Neural progenitor cell (in vitro differentiated cells): ENCODE data around the gene NKTR. TPM values are rescaled to one million over a fixed set of nuclear protein-coding genes. Genes with fewer than 3 reads are reported as not detected.

Experiments
- DNase-seq: peaks from one replicate; pipeline ENCODE4 v3.0.0-alpha.2; 2016; ENCODE audit warnings: low spot score
- H2AFZ ChIP-seq: fragments of 200-600 bp; sonication (generic); replicated peaks from 2 replicates; pipeline ENCODE4 v1.6.1; 2016; ENCODE audit warnings: antibody characterized with exemption
- H3F3A ChIP-seq: fragments of 200-600 bp; sonication (generic); 2 replicates; pipeline ENCODE4 v1.6.1; 2016; ENCODE audit warnings: antibody characterized with exemption, low read depth
- H3K27ac ChIP-seq: fragments of 200-600 bp; sonication (generic); 2 replicates; pipeline ENCODE4 v1.5.1; 2016; ENCODE audit warnings: mild to moderate bottlenecking
- H3K27me3 ChIP-seq: fragments of 200-600 bp; sonication (generic); 2 replicates; pipeline ENCODE4 v1.6.1; 2016; ENCODE audit warnings: mild to moderate bottlenecking, moderate library complexity
- H3K36me3 ChIP-seq: fragments of 200-600 bp; sonication (generic); 2 replicates; pipeline ENCODE4 v1.5.1; 2016
- H3K4me1 ChIP-seq: fragments of 200-600 bp; sonication (generic); 2 replicates; pipeline ENCODE4 v1.6.1; 2016; ENCODE audit warnings: mixed run types
- H3K4me2 ChIP-seq: fragments of 200-600 bp; sonication (generic); 2 replicates; pipeline ENCODE4 v1.6.1; 2016
- H3K4me3 ChIP-seq: fragments of 200-600 bp; sonication (generic); 2 replicates; pipeline ENCODE4 v1.5.1; 2016
- H3K79me2 ChIP-seq: fragments of 200-600 bp; sonication (generic); 2 replicates; pipeline ENCODE4 v1.6.1; 2016; ENCODE audit warnings: low read depth
- H3K9ac ChIP-seq: fragments of 200-600 bp; sonication (generic); 2 replicates; pipeline ENCODE4 v1.6.1; 2016
- H3K9me3 ChIP-seq: fragments of 200-600 bp; sonication (generic); 2 replicates; pipeline ENCODE4 v1.5.1; 2016; ENCODE audit warnings: low read depth
- H4K20me1 ChIP-seq: fragments of 200-600 bp; sonication (generic); 2 replicates; pipeline ENCODE4 v1.6.1; 2016; ENCODE audit warnings: low read depth
- H3K27ac Mint-ChIP-seq: 3 replicates; pipeline ENCODE4 v1.8.0; 2021; ENCODE audit warnings: mixed read lengths
- H3K27me3 Mint-ChIP-seq: 2 replicates; pipeline ENCODE4 v1.8.0; 2022; ENCODE audit warnings: low read depth, mild to moderate bottlenecking, inconsistent platforms, moderate library complexity, mixed read lengths; ENCODE audit not compliant: insufficient read depth
- H3K36me3 Mint-ChIP-seq: 3 replicates; pipeline ENCODE4 v1.8.0; 2021; ENCODE audit warnings: mixed read lengths
- H3K4me1 Mint-ChIP-seq: 3 replicates; pipeline ENCODE4 v1.8.0; 2021; ENCODE audit warnings: mixed read lengths
- H3K4me3 Mint-ChIP-seq: 3 replicates; pipeline ENCODE4 v1.8.0; 2021; ENCODE audit warnings: mild to moderate bottlenecking, moderate library complexity, mixed read lengths
- H3K9me3 Mint-ChIP-seq: 3 replicates; pipeline ENCODE4 v1.8.0; 2020; ENCODE audit warnings: mixed read lengths
- EZH2 ChIP-seq: fragments of 200-600 bp; sonication (generic); IDR thresholded peaks from 2 replicates; pipeline ENCODE4 v1.6.1; 2017; ENCODE audit warnings: antibody characterized with exemption, mild to moderate bottlenecking, moderate library complexity
- EZH2phosphoT487 ChIP-seq: fragments of 200-600 bp; sonication (generic); IDR thresholded peaks from 2 replicates; pipeline ENCODE4 v1.6.1; 2017; ENCODE audit warnings: antibody characterized with exemption
- total RNA-seq: library from RNA; depleted of rRNA; stranded (reverse); fragments of >200 nt; gene quantifications from 2 replicates; pipeline ENCODE4 v1.2.3, GENCODE V29; 2015; ENCODE audit warnings: low replicate concordance
- TF ChIP-seq, protein P1 (sequence below): fragments of 200-600 bp; sonication (generic); IDR thresholded peaks from 2 replicates; pipeline ENCODE4 v1.5.1; 2017; ENCODE audit warnings: antibody characterized with exemption, mild to moderate bottlenecking

NKTR gene
- total RNA-seq, 1 donor from 2014 or later, result 190 TPM

DNA sequence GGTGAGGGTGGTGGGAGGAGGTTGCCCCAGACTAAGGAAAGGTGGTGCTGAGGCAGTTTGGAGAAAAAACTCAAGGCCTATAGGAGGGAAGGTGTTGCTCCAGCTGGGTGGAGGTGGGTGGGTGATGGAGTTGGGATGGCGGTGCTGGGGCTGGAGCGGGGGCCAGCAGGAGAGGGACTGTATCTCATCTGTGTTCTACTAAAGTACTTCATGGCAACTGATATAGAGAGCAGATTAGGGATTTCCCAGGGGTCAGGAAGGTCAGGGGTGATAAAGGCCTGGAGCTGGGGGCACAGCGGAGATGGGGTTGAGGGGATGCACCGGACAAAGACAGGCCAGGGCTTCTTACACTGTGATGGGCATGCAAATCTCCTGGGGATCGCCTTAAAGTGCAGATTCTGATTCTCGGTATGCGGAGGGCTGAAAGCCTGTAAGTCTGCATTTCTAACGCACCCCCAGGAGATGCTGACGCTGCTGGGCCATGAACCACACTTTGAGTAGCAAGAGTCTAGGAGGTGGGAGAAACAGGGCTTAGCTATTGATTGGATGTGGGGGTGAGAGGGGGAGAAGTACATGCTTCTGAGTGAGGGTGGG lies 89.0 kb downstream of the NKTR start:
- no peak overlapping the region for H3K27ac ChIP-seq
- H3K9me3 Mint-ChIP-seq, result no peaks in the 10 kb centered on the region
- no peak overlapping the region for H3K27ac Mint-ChIP-seq
- no peak overlapping the region for H2AFZ ChIP-seq
- H3K27me3 Mint-ChIP-seq, result peaks cover 4% of the 10 kb centered on the region
- no peak overlapping the region for H3K4me3 Mint-ChIP-seq
- H3K4me3 ChIP-seq, result no peak overlapping the region
- no peaks in the 10 kb centered on the region for H3K36me3 Mint-ChIP-seq
- peaks cover 7% of the 10 kb centered on the region for H3K4me1 ChIP-seq
- H3K27me3 ChIP-seq, result no peaks in the 10 kb centered on the region
- H3K9ac ChIP-seq, result no peak overlapping the region
- H3F3A ChIP-seq, result no peaks in the 10 kb centered on the region
- H3K4me1 Mint-ChIP-seq, result peaks cover 8% of the 10 kb centered on the region
- H3K36me3 ChIP-seq, result no peaks in the 10 kb centered on the region
- H4K20me1 ChIP-seq, result no peaks in the 10 kb centered on the region
- H3K79me2 ChIP-seq, result no peaks in the 10 kb centered on the region
- peak; percentile 18 for DNase-seq
- TF ChIP-seq, protein P1, sequence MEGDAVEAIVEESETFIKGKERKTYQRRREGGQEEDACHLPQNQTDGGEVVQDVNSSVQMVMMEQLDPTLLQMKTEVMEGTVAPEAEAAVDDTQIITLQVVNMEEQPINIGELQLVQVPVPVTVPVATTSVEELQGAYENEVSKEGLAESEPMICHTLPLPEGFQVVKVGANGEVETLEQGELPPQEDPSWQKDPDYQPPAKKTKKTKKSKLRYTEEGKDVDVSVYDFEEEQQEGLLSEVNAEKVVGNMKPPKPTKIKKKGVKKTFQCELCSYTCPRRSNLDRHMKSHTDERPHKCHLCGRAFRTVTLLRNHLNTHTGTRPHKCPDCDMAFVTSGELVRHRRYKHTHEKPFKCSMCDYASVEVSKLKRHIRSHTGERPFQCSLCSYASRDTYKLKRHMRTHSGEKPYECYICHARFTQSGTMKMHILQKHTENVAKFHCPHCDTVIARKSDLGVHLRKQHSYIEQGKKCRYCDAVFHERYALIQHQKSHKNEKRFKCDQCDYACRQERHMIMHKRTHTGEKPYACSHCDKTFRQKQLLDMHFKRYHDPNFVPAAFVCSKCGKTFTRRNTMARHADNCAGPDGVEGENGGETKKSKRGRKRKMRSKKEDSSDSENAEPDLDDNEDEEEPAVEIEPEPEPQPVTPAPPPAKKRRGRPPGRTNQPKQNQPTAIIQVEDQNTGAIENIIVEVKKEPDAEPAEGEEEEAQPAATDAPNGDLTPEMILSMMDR, result no peak
- TF ChIP-seq EZH2, result no peak
- TF ChIP-seq EZH2phosphoT487, result no peak
- peak overlapping the region; percentile 13 for H3K4me2 ChIP-seq
- no peaks in the 10 kb centered on the region for H3K9me3 ChIP-seq

DNA sequence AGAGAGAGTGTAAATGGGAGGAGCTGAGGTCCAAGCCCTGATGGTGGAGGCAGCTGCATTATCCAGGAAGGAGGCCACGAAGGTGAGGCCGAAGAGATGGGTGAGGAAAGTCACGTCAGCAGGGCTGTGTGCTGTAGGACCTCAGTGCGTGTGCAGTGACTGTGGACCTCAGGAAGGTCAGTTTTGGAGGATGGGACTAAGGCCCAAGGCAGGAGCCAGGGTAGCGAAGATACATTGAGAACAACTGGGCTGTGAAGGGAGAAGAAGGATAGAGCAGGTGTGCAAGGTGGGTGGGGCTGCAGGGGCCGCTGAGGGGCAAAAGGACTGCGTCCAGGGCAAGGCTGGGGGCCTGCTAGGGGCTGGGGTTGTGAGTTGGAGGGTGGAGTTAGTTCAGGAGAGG lies 89.7 kb downstream of the NKTR start:
- Histone ChIP-seq H3K36me3 (no peaks in the 10 kb centered on the region), H3K9ac (no peak overlapping the region), H4K20me1 (no peaks in the 10 kb centered on the region), H3F3A (no peaks in the 10 kb centered on the region), H2AFZ (no peak overlapping the region), H3K4me2 (no peak overlapping the region), H3K27ac (no peak overlapping the region), H3K4me3 (no peak overlapping the region), H3K4me1 (peaks cover 7% of the 10 kb centered on the region), H3K79me2 (no peaks in the 10 kb centered on the region), H3K27me3 (no peaks in the 10 kb centered on the region), H3K9me3 (no peaks in the 10 kb centered on the region)
- peaks cover 4% of the 10 kb centered on the region for H3K27me3 Mint-ChIP-seq
- H3K27ac Mint-ChIP-seq, result peak overlapping the region; percentile 67
- no peak for TF ChIP-seq EZH2
- TF ChIP-seq, protein P1, result no peak
- no peak for TF ChIP-seq EZH2phosphoT487
- no peak for DNase-seq
- H3K4me1 Mint-ChIP-seq, result peaks cover 8% of the 10 kb centered on the region
- no peaks in the 10 kb centered on the region for H3K9me3 Mint-ChIP-seq
- H3K36me3 Mint-ChIP-seq, result no peaks in the 10 kb centered on the region
- no peak overlapping the region for H3K4me3 Mint-ChIP-seq

DNA sequence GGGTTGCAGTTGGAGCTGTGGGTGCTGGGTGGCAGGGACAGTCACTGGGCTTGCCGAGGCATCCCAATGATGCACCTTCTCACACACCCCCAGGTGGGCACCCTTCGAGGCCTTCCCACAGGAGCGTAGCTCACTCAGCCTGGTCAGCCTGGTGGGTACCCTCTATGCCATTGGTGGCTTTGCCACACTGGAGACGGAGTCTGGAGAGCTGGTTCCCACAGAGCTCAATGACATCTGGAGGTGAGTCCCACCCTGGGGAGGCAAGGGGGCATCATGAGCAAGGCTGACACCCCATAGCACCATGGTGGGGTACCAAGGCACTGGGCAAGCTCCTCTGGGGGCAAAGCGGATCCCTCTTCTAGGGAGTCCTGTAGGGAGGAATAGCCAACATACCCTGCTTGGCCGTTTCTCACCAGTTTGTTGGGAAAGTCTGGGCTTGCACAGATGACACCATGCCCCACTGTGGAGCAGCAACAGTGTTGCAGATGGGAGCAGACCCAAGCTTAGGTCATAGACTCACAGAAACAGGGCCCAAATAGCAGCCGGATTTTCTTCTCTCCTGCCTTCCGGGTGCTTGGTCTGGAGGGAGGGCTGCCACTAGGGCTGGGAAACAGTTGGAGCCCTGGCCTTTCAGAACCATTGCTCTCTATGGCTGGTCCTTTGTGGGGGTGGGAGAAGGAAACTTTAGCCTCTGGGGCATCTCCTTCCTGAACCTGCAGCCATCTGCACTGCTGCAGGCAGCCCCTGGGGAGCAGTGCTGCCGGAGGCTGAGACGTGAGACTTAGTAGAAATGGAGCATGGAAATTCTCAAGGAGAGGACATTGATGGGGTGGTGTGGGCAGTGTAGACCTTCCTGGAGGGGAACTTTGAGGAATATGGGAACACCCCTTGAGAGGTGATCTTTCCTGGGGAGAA lies 90.5 kb downstream of the NKTR start:
- H3K4me1 Mint-ChIP-seq, result peaks cover 8% of the 10 kb centered on the region
- Histone ChIP-seq H3K4me2 (no peak overlapping the region), H3K9me3 (no peaks in the 10 kb centered on the region), H3K79me2 (no peaks in the 10 kb centered on the region), H3K4me3 (no peak overlapping the region), H3K27me3 (no peaks in the 10 kb centered on the region), H2AFZ (no peak overlapping the region), H3F3A (no peaks in the 10 kb centered on the region), H3K36me3 (no peaks in the 10 kb centered on the region), H3K4me1 (peaks cover 7% of the 10 kb centered on the region), H3K27ac (no peak overlapping the region), H4K20me1 (no peaks in the 10 kb centered on the region), H3K9ac (no peak overlapping the region)
- no peak overlapping the region for H3K4me3 Mint-ChIP-seq
- no peak for DNase-seq
- TF ChIP-seq, protein P1, result no peak
- TF ChIP-seq EZH2phosphoT487, result no peak
- TF ChIP-seq EZH2, result no peak
- no peaks in the 10 kb centered on the region for H3K9me3 Mint-ChIP-seq
- peaks cover 4% of the 10 kb centered on the region for H3K27me3 Mint-ChIP-seq
- no peak overlapping the region for H3K27ac Mint-ChIP-seq
- H3K36me3 Mint-ChIP-seq, result no peaks in the 10 kb centered on the region
